Stomach (tissue), 4 donors: ENCODE measurements around the gene SCUBE3.

Experiments
- CTCF ChIP-seq, 7 experiments: fragments of 450-650 bp in 4 of 7; fragments of 200-600 bp in 3 of 7; sonication (generic) in 3 of 7; IDR thresholded peaks; one replicate each; pipeline ENCODE4 v1.5.1; 2016 to 2019; ENCODE audit warnings: antibody characterized with exemption in 7 of 7, control low read depth in 2 of 7, mild to moderate bottlenecking in 1 of 7
- EP300 ChIP-seq: sonication (generic); formaldehyde crosslinking; IDR thresholded peaks from one replicate; pipeline ENCODE4 v1.6.1; 2017; ENCODE audit warnings: antibody characterized with exemption
- POLR2A ChIP-seq, 4 donors: fragments of 450-650 bp; IDR thresholded peaks; one replicate each; pipeline ENCODE4 v1.6.1; 2016; ENCODE audit warnings: antibody characterized with exemption in 4 of 4, control low read depth in 2 of 4, mild to moderate bottlenecking in 1 of 4, moderate library complexity in 1 of 4

- TF ChIP-seq CTCF (IDR thresholded peaks at IDR 0.05) (no peak), POLR2A (IDR thresholded peaks at IDR 0.05) (no peak), EP300 (no peak)
Observed at GRCh38 chr6:35208419-35208818, 5.3 kb upstream of the SCUBE3 start.
